Right renal cortex interstitium (tissue), 3 donors: ENCODE data around the gene LGALS14. TPM values are rescaled to one million over a fixed set of nuclear protein-coding genes. Genes with fewer than 3 reads are reported as not detected.
"Not testable (repeated sequence)": the region's sequence is repeated elsewhere in the genome, so short reads cannot be mapped to it uniquely, and the experiment has no call there.

ENCODE experiments used
- DNase-seq, 3 donors: peaks; one replicate each; pipeline ENCODE4 v3.0.0-alpha.2; 2013; ENCODE audit warnings: low read depth in 3 of 3, low spot score in 2 of 3
- polyA plus RNA-seq, 3 donors: library from polyadenylated mRNA; unstranded; fragments of 120-200 nt; gene quantifications; one replicate each; pipeline ENCODE4 v1.2.1, GENCODE V29; 2013; ENCODE audit not compliant: insufficient read length in 3 of 3

Gene LGALS14, protein sequence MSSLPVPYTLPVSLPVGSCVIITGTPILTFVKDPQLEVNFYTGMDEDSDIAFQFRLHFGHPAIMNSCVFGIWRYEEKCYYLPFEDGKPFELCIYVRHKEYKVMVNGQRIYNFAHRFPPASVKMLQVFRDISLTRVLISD
- not detected for polyA plus RNA-seq

DNA sequence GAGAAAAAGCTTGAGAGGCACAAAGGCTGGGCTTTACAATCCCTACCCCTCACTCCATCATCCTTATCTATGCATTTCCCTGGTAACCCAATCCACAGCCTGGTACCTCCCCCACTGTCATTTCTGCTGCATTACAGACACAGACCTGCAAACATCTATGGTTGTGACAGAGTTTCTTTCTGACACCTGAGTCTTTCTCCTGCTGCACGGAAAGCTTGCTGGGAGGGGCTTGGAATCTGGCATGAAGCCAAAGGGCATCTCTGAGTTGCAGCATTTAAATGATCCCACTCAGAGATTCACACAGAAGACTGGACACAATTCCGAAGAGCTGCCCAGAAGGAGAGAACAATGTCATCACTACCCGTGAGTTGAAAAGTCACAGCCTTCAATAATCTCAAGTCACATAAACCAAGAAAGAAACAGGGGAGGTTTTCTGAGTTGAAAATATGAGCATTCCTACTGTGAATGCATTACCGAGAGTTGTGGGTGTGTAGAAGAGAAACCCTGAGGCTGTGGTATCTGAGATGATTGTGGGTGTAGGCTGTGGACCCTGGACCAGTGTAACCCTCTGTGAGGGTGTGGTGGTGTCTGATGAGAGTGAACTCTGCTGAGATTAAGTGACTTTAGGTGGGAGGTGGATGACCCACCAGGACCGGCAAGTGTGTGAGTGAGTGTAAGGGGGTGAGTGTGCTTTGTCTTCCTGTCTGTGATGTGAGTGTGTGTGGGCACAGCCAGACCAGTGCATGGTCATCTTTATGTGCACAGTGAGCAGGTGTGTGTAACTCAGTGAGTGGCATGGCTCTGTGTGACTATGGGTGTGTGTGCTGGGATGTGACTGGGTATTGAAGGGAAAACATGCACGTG lies at the start of gene LGALS14:
TSS of gene LGALS14 (plus strand) at position 301 of the 864 bp plus-strand sequence. CDS start at position 349, 48 bp downstream.
- peak in 2 of 3 donors; percentile 10 to 32 for DNase-seq

DNA sequence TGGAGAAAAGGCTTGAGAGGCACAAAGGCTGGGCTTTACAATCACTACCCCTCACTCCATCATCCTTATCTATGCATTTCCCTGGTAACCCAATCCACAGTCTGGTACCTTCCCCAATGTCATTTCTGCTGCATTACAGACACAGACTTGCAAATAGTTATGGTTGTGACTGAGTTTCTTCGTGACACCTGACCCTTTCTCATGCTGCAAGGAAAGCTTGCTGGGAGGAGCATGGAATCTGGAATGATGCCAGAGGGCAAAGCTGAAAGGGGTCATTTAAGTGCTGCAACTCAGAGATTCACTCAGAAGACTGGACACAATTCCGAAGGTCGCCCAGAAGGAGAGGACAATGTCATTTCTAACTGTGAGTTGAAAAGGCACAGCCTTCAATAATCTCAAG lies 48.7 kb upstream of the LGALS14 start, which contains the start of gene LGALS16:
TSS of gene LGALS16 (plus strand) at position 301 of the 400 bp plus-strand sequence. CDS start at position 350, 49 bp downstream.
- no peak for DNase-seq

DNA sequence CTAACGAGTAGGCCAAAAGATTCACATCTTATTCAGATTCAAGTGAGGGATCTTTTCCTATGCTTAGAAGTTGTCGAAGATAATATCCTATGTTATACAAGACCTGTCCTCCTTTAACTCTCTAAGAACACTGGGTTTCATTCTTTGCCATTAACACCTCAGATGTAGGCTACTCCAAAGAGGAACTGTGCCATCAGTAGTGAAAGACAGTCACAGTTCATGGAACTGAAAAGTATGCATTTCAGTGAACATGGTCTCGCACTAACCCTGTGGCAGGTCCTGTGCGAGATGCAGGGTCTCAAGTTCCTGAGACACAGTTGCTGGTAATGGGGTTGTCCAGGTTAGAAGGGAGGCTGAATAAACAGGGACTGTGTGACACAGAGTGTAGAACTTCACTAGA lies 44.5 kb upstream of the LGALS14 start:
- DNase-seq = no peak

GRCh38 chr19:39660661-39661060 lies 43.6 kb upstream of the LGALS14 start:
- DNase-seq = no peak

GRCh38 chr19:39661565-39661964 lies 42.7 kb upstream of the LGALS14 start:
- DNase-seq = no peak

DNA sequence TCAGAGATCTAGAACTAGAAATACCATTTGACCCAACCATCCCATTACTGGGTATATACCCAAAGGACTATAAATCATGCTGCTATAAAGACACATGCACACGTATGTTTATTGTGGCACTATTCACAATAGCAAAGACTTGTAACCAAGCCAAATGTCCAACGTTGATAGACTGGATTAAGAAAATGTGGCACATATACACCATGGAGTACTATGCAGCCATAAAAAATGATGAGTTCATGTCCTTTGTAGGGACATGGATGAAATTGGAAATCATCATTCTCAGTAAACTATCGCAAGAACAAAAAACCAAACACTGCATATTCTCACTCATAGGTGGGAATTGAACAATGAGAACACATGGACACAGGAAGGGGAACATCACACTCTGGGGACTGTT lies 34.4 kb upstream of the LGALS14 start:
- DNase-seq = not testable (repeated sequence)

DNA sequence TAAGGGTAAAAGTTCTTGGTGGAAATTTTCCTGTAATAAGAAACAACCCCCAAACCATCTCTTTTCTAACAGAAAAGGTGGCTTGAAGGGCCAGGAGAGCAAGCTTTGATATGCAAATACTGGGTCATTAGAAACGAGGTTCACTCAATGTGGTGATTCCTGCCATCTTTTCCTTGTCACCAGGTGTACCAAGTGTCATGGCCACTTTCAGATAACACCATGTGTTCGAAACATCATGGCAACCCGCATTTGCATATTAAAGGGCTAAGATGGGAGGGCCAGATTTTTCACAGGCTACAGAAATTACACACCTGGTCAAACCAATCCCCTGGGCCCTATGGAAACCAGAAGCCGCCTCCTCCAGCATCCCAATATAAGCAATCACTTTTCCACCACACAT lies 33.3 kb upstream of the LGALS14 start:
- DNase-seq = no peak

DNA sequence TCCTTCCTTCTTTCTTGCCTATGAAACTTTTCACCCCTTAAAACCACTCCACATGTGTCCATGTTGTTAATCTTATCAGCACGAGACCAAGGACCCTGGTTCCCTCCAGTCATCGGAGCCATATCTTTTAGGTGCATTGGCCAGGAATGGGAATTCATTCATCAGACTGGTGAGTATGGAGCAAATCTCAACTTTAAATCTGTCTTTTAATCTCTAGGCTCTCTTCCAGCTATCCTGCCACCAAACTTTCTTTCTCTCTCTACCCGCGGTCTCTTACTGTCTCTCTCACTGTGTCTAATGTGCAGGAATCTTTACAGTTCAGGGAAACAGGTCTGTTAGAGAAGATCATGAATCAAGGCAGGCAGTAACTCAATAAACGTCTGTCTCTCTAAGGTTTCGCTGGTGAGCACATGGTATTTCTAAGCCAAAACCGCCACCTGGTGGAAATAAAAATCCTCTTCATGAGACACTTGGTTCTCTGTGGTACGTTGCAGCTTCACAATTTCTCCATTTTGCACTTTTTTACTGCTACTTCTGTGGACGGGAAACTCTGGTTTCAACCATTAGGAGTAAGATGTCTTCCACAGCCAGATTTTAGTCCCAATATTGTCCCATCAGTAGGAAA lies 32.4 kb upstream of the LGALS14 start:
- peak in 2 of 3 donors; percentile 29 to 41 for DNase-seq

DNA sequence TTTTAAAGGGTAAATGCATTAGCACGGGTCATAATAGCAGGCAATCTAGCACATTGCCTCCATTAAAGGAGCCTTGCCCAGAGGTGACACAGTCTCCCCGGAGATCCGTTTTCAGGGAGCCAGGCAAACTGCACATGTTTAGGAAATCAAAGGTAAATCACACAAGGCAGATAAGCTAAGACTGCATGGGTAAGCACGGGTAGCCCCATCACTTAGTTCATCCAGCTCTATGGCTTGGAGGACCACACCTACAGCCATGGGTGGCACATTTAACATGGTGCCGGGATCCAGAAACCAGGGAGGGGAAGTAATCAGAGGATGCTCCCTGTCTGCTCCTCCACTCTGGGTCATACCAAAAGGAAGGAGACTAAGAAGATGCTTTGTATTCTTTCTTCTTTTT lies 31.8 kb upstream of the LGALS14 start:
- DNase-seq = no peak

DNA sequence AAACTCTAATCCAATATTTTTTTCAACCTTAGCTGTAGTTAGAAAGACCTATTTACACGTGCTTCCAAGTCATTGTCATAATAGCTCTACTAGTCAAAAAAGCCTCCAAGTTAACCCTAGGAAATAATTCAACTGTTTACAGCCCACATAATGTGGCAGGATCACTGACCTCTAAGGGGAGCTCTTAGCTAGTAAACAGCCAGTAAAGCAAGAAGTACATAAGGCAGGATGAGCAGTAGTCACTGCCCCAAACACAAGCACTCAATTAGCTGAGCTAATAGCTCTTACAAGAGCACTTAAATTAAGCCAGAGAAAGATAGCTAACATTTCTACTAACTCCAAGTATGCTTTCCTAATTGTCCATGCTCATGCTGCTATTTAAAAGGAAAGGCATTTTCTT lies 30.4 kb upstream of the LGALS14 start:
- not testable (repeated sequence) for DNase-seq

DNA sequence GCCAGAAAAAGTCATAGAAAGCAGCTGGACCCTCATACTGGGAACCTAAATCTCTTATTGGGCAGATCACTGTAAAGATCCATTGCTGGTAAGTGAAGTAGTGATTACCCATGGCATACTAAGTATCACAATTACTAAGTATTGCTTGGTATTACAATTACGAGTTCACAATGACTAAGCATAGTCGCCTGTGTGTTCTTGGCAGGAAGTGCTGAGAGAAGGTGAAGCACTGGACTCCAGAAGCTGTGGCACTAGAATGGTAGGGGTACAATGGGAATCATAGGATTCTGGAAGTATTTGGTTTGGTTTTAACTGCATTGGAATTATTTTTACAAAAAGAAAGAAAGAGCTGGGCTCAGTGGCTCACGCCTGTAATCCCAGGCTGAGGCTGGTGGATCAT lies 28.3 kb upstream of the LGALS14 start:
- no peak for DNase-seq

DNA sequence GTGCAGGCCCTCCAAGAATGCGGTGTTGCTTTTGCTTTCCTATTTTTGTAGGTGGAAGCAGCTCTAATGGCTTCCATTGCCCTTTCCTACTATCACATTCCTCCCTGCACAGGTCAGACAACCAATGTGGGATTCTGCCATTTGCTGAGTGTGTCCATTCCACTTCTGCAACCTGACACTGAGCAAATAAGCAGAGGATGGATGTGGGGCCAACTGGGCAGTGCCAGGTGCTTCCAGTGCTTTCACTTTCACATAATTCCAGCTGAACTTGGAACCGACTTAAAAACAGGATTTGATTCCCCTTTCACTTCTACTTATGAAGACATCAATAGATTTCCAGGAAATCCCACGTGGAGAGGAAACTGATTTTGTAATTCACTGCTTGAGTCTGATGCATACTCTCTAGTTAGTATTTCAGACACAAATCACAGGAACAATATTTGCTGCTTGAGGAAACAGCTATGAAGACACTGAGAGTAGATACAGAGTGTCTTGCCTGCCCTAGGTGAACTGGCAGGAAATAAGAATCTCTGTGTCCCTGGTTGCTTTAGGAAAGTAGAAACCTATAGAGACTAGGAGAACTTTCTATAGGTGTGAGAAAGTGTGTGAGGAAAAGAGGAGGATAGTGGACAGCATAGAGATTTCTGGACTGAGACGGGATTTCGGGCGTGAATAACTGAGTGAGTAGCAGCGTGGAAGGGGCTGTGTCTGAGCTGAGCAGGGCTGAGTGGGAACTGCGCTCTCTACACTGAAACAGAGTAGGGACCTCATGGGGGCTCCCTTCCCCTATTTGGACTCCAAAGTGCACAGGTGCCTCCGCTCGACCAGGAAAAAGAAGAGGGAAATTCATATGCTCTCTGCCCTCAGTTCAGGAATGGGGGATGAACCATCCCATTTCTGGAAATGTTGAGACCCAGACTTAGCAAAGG lies 26.1 kb upstream of the LGALS14 start:
- DNase-seq = peak in 2 of 3 donors; percentile 17 to 26

DNA sequence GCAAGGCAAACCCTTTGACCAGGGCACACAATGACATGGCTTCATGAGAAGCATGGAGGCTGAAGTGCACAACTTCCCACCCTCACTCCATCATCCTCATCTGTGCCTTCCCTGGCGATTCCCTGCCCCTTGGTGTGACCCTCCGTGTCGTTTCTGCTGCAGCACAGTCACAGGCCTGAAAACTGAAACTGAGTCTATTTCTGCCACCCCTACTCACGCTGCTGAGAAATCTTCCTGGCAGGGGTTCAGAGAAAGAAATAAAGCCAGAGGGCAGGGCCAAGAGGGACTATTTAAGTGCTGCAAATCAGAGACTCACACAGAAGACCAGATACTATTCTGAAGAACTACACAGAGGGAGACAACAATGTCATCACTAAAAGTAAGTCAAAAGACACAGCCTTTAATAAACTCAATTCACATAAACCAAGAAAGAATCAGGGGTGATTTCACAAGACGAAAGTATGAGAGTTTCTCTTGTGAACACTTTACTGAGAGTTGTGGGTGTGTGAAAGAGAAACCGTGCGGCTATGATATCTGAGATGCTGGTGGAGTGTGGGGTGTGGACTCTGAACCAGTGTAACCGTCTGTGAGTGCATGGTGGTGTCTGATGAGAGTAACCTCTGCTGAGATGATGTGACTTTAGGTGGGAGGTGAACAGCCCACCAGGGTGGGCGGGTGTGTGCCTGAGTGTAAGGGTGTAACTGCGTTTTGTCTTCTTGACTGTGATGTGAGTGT lies 25.1 kb upstream of the LGALS14 start:
- DNase-seq = no peak

DNA sequence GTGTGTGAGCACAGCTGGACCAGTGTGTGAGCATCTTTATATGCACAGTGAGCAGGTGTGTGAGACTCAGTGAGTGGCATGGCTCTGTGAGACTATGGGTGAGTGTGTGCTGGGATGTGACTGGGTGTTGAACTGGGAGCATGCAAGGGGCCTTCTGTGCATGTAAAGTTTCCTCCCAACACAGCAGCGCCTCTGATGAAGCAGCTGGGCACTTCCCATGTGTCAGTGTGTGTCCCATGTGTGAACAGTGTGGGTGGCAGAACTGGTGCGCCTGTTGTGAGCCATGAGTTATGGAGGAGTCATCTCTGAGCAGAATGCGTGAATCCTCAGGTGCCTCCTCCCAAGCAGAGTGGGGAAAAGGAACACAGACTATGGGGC lies 24.5 kb upstream of the LGALS14 start:
- DNase-seq = no peak

DNA sequence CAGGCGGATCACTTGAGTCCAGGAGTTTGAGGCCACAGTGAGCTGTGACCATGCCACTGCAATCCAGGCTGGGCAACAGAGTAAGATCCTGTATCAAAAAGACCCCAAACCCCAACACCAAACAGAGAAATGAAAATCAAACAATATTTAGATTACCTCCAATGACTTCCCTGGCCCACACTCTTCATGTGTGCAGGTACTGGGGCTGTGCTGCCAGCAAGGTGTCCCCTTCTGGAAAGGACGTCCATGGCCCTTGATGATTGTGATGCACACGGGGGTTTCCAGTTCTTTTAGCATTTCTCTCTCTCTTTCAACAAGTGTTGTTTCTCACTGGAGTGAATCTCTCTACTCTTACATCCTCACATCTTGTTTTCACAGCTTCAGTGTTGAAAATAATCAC lies 23.7 kb upstream of the LGALS14 start:
- no peak for DNase-seq

- DNase-seq = no peak
Measured at GRCh38 chr19:39681416-39681815, 22.9 kb upstream of the LGALS14 start.

- no peak for DNase-seq
Measured at GRCh38 chr19:39684267-39684666, 20.0 kb upstream of the LGALS14 start.

GRCh38 chr19:39686739-39687138 lies 17.5 kb upstream of the LGALS14 start:
- no peak for DNase-seq

GRCh38 chr19:39688637-39689036 lies 15.6 kb upstream of the LGALS14 start:
- DNase-seq = not testable (repeated sequence)

DNA sequence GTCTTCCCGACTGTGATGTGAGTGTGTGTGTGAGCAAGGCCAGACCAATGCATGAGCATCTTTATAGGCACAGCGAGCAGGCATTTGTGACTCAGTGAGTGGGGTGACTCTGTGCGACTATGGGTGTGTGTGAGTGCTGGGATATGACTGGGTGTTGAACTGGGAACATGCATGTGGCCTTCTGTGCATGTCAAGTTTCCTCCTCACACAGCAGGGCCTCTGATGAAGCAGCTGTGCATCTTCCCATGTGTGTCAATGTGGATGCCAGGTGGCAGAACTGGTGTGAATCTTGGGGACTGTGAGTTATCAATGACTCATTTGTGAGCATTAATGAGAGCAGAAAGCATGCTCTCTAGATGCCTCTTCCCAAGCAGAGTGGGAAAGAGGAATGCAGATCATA lies 12.1 kb upstream of the LGALS14 start:
- DNase-seq = no peak
